SK-N-SH (cell line): Measurements from ENCODE around the gene ZNF426. TPM values are rescaled to one million over a fixed set of nuclear protein-coding genes. Genes with fewer than 3 reads are reported as not detected.

Source experiments
- CTCF ChIA-PET: fragments of 300-600, 350-600 bp; formaldehyde crosslinking; extraction: SDS; loops from one replicate; lab custom pipeline; 2021; lab: Yijun Ruan, JAX
- POLR2A ChIA-PET: fragments of 350-600 bp; sonication (Branson Sonifier 250); formaldehyde crosslinking; extraction: SDS; loops from one replicate; lab custom pipeline; 2020; ENCODE audit warnings: antibody characterized with exemption, inconsistent platforms; lab: Yijun Ruan, JAX
- DNase-seq: peaks from one replicate; pipeline ENCODE4 v3.0.0; 2012
- H2AFZ ChIP-seq: fragments of 200-600 bp; sonication (generic); 2 replicates; pipeline ENCODE4 v1.8.1; 2016; ENCODE audit warnings: antibody characterized with exemption, mild to moderate bottlenecking, low read depth
- H3F3A ChIP-seq: fragments of 200-600 bp; sonication (generic); replicated peaks from 2 replicates; pipeline ENCODE3; 2016; ENCODE audit warnings: antibody characterized with exemption, mild to moderate bottlenecking; ENCODE audit not compliant: insufficient read depth
- H3K27ac ChIP-seq, 2 experiments: fragments of 200-500 bp in 1 of 2; fragments of 200-600 bp in 1 of 2; sonication (Bioruptor generic) in 1 of 2; sonication (generic), shearing (Covaris generic) in 1 of 2; 2 replicates each; pipeline versions ENCODE4 v1.5.1 to v1.6.1; 2014 to 2016; ENCODE audit warnings: low read depth in 2 of 2, inconsistent platforms in 1 of 2, low read length in 1 of 2, mild to moderate bottlenecking in 1 of 2, mixed read lengths in 1 of 2
- H3K27me3 ChIP-seq: fragments of 200-600 bp; sonication (generic), shearing (Covaris generic); 2 replicates; pipeline ENCODE4 v1.6.1; 2016; ENCODE audit warnings: mixed run types; ENCODE audit not compliant: insufficient read depth
- H3K36me3 ChIP-seq, 2 experiments: fragments of 200-500 bp in 1 of 2; fragments of 200-600 bp in 1 of 2; sonication (Bioruptor generic) in 1 of 2; sonication (generic) in 1 of 2; replicated peaks in 1 of 2; 2 replicates each; pipeline versions ENCODE3 to v1.5.1; 2014 to 2016; ENCODE audit warnings: low read length in 1 of 2, mild to moderate bottlenecking in 1 of 2; ENCODE audit not compliant: insufficient read depth in 2 of 2, control insufficient read depth in 1 of 2
- H3K4me1 ChIP-seq, 2 experiments: fragments of 200-500 bp in 1 of 2; fragments of 200-600 bp in 1 of 2; sonication (Bioruptor generic) in 1 of 2; sonication (generic), shearing (Covaris generic) in 1 of 2; 2 replicates each; pipeline versions ENCODE4 v1.5.1 to v1.6.1; 2014 to 2016; ENCODE audit warnings: low read depth in 1 of 2, low read length in 1 of 2, mixed run types in 1 of 2; ENCODE audit not compliant: insufficient read depth in 2 of 2, control insufficient read depth in 1 of 2
- H3K4me2 ChIP-seq: fragments of 200-600 bp; sonication (generic), shearing (Covaris generic); 2 replicates; pipeline ENCODE4 v1.6.1; 2017; ENCODE audit warnings: mixed run types
- H3K4me3 ChIP-seq, 2 experiments: fragments of 200-500 bp in 1 of 2; fragments of 200-600 bp in 1 of 2; sonication (Bioruptor generic) in 1 of 2; sonication (generic), shearing (Covaris generic) in 1 of 2; 2 replicates each; pipeline versions ENCODE4 v1.5.1 to v1.8.1; 2014 to 2016; ENCODE audit warnings: low read depth in 2 of 2, inconsistent platforms in 1 of 2, low read length in 1 of 2, mild to moderate bottlenecking in 1 of 2, mixed read lengths in 1 of 2, moderate library complexity in 1 of 2
- H3K79me2 ChIP-seq: fragments of 200-600 bp; sonication (generic); 2 replicates; pipeline ENCODE4 v1.8.1; 2017; ENCODE audit warnings: mild to moderate bottlenecking; ENCODE audit not compliant: insufficient read depth
- H3K9ac ChIP-seq: fragments of 200-600 bp; sonication (generic); 2 replicates; pipeline ENCODE4 v1.6.1; 2017; ENCODE audit warnings: mixed run types
- H3K9me2 ChIP-seq: fragments of 200-600 bp; sonication (generic); 2 replicates; pipeline ENCODE4 v1.6.1; 2017; ENCODE audit warnings: mixed run types
- H3K9me3 ChIP-seq: fragments of 200-600 bp; sonication (generic); 2 replicates; pipeline ENCODE4 v1.6.1; 2017; ENCODE audit warnings: mixed run types, mild to moderate bottlenecking, moderate library complexity
- H4K20me1 ChIP-seq: fragments of 200-600 bp; sonication (generic); 2 replicates; pipeline ENCODE4 v1.6.1; 2017; ENCODE audit warnings: mild to moderate bottlenecking, mixed run types; ENCODE audit not compliant: insufficient read depth
- CHD2 ChIP-seq: fragments of 150-350 bp; IDR thresholded peaks from 2 replicates; pipeline ENCODE4 v1.6.1; 2018; ENCODE audit warnings: low read length; ENCODE audit not compliant: partially characterized antibody
- ELF1 ChIP-seq: IDR thresholded peaks from 2 replicates; pipeline ENCODE4 v1.4.0; 2012
- EP300 ChIP-seq, 2 experiments: IDR thresholded peaks; 2 replicates each; pipeline versions ENCODE4 v1.4.0 to v1.6.1; 2012; ENCODE audit warnings: borderline replicate concordance in 1 of 2, low read depth in 1 of 2, low read length in 1 of 2
- MXI1 ChIP-seq: IDR thresholded peaks from 2 replicates; pipeline ENCODE4 v1.6.1; 2012; ENCODE audit warnings: mild to moderate bottlenecking, low read depth, low read length, improper control_type of control experiment
- NRF1 ChIP-seq: IDR thresholded peaks from 2 replicates; pipeline ENCODE4 v1.6.1; 2012; ENCODE audit warnings: low read depth, mild to moderate bottlenecking, low read length
- POLR2AphosphoS5 ChIP-seq: IDR thresholded peaks from 2 replicates; pipeline ENCODE4 v1.6.1; 2012; ENCODE audit warnings: low read depth, low read length
- RCOR1 ChIP-seq: fragments of 150-350 bp; IDR thresholded peaks from 2 replicates; pipeline ENCODE4 v1.6.1; 2017; ENCODE audit warnings: antibody characterized with exemption, low read length
- RFX5 ChIP-seq: IDR thresholded peaks from 2 replicates; pipeline ENCODE4 v1.6.1; 2012; ENCODE audit warnings: mild to moderate bottlenecking, improper control_type of control experiment, low read length
- RXRA ChIP-seq: IDR thresholded peaks from 2 replicates; pipeline ENCODE4 v1.4.0; 2012; ENCODE audit warnings: low read depth, mild to moderate bottlenecking, borderline replicate concordance
- SMC3 ChIP-seq: IDR thresholded peaks from 2 replicates; pipeline ENCODE4 v1.6.1; 2012; ENCODE audit warnings: low read depth, low read length, improper control_type of control experiment
- TAF1 ChIP-seq: IDR thresholded peaks from 2 replicates; pipeline ENCODE4 v1.6.1; 2012; ENCODE audit warnings: low read depth, mild to moderate bottlenecking, low read length, moderate library complexity, borderline replicate concordance
- TEAD4 ChIP-seq: IDR thresholded peaks from 2 replicates; pipeline ENCODE4 v1.4.0; 2012; ENCODE audit warnings: mild to moderate bottlenecking, borderline replicate concordance; ENCODE audit not compliant: insufficient read depth
- YY1 ChIP-seq: IDR thresholded peaks from 2 replicates; pipeline ENCODE4 v1.4.0; 2012; ENCODE audit warnings: low read depth, mild to moderate bottlenecking
- WGBS: methylation state at CpG from one replicate; pipeline ENCODE4 v1.1.6; 2017; ENCODE audit warnings: low lambda C conversion rate; 5-methylcytosine and 5-hydroxymethylcytosine counted together
- polyA plus RNA-seq, 3 experiments: library from polyadenylated mRNA; depleted of rRNA; stranded (reverse); fragments of >200 nt; gene quantifications; 2 replicates each; pipeline ENCODE4 v1.2.3, GENCODE V29; 2012
- TF ChIP-seq, protein P1 (sequence below): IDR thresholded peaks from 2 replicates; pipeline ENCODE4 v1.4.0; 2012; ENCODE audit warnings: low read depth, borderline replicate concordance
- TF ChIP-seq, protein P2 (sequence below): IDR thresholded peaks from 2 replicates; pipeline ENCODE4 v1.6.1; 2012; ENCODE audit warnings: mild to moderate bottlenecking, low read depth, low read length, moderate library complexity
- TF ChIP-seq, protein P3 (sequence below): IDR thresholded peaks from 2 replicates; pipeline ENCODE4 v1.4.0; 2012; ENCODE audit warnings: low read depth

The ZNF426 gene
- polyA plus RNA-seq (2012; rRNA removed), result 2.4 and 3.5 TPM in 2 replicates
- polyA plus RNA-seq (2012; cell fraction: cytosol; rRNA removed), result 3.6 and 3.9 TPM in 2 replicates
- polyA plus RNA-seq (2012; cell fraction: nucleus; rRNA removed), result 4.0 and 5.1 TPM in 2 replicates

DNA sequence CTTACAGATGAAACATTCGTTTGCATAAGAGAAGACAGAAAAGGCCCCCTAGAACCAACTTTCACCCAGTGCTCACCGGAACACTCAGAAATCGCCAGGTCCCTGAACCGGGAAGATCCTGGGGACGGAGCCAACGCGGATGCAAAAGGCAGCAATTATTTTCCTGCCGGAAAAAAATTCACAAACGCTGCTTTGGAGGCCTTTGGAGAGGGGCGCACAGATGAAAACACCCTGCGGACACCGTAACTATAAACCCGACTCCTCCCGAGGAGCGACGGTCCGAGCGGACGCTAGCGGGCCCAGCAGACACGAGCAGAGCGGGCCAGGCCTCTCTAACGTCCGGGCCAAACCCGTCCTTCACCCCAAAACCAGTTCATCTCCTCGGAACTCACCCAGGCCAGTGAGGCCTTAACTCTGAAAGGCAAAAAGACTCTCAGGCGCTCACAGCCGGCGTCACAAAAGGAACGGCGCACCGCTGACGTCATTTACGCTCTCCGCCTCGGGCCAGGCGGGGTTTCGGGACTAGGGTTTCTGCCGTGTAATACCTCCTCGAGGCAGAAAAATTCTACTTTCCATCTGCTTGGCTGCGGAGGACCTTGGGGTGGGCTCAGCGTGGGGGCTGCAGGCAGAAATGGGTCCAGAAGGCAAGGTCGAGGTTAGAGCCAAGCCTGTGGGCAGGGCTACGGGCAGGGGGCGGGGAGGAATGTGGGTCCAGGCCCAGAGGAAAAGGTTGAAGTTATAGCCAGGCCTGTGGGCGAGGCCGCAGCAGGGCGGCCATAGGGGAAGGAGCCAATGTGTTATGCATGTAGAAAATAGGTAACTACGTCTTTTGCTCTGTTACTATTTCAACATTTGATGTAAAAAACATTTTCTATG, at the start of gene ZNF426:
Gene ZNF426 (minus strand): TSS at position 463 of the 876 bp plus-strand sequence. CDS start 2,413 bp downstream, outside the sequence.
- Histone ChIP-seq H3K9ac (peak within 1 kb of the TSS; percentile 93), H3K4me3 (peak within 1 kb of the TSS; percentile 81 to 86), H3K4me2 (peak within 1 kb of the TSS; percentile 73), H3K36me3 (peaks cover 17 to 33% of the 10 kb centered on the region in 2 experiments), H3K4me1 (no peaks in the 10 kb centered on the region), H3K27ac (peak within 1 kb of the TSS; percentile 83 to 91), H3K27me3 (no peaks in the 10 kb centered on the region), H3K9me2 (no peaks in the 10 kb centered on the region), H4K20me1 (no peaks in the 10 kb centered on the region), H3K79me2 (peaks cover 25% of the 10 kb centered on the region), H3K9me3 (no peaks in the 10 kb centered on the region), H2AFZ (peak within 1 kb of the TSS; percentile 97), H3F3A (no peaks in the 10 kb centered on the region)
- peak; percentile 88 for DNase-seq
- WGBS, result 8% methylated on average over 29 of the region's 49 CpGs
- peak; percentile 79 for TF ChIP-seq POLR2AphosphoS5
- TF ChIP-seq, protein P1, sequence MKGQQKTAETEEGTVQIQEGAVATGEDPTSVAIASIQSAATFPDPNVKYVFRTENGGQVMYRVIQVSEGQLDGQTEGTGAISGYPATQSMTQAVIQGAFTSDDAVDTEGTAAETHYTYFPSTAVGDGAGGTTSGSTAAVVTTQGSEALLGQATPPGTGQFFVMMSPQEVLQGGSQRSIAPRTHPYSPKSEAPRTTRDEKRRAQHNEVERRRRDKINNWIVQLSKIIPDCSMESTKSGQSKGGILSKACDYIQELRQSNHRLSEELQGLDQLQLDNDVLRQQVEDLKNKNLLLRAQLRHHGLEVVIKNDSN, result no peak
- peak in 1 of 2 experiments; percentile 17; a peak in 1 of 4 replicates for TF ChIP-seq EP300 (IDR thresholded peaks at IDR 0.05; ENCODE audit: borderline replicate concordance in 1 of 2, low read depth in 1 of 2, low read length in 1 of 2)
- peak; percentile 62; the same call in 1 of the 2 replicates for TF ChIP-seq TAF1
- TF ChIP-seq RXRA, result no peak
- no peak for TF ChIP-seq NRF1
- TF ChIP-seq, protein P2, sequence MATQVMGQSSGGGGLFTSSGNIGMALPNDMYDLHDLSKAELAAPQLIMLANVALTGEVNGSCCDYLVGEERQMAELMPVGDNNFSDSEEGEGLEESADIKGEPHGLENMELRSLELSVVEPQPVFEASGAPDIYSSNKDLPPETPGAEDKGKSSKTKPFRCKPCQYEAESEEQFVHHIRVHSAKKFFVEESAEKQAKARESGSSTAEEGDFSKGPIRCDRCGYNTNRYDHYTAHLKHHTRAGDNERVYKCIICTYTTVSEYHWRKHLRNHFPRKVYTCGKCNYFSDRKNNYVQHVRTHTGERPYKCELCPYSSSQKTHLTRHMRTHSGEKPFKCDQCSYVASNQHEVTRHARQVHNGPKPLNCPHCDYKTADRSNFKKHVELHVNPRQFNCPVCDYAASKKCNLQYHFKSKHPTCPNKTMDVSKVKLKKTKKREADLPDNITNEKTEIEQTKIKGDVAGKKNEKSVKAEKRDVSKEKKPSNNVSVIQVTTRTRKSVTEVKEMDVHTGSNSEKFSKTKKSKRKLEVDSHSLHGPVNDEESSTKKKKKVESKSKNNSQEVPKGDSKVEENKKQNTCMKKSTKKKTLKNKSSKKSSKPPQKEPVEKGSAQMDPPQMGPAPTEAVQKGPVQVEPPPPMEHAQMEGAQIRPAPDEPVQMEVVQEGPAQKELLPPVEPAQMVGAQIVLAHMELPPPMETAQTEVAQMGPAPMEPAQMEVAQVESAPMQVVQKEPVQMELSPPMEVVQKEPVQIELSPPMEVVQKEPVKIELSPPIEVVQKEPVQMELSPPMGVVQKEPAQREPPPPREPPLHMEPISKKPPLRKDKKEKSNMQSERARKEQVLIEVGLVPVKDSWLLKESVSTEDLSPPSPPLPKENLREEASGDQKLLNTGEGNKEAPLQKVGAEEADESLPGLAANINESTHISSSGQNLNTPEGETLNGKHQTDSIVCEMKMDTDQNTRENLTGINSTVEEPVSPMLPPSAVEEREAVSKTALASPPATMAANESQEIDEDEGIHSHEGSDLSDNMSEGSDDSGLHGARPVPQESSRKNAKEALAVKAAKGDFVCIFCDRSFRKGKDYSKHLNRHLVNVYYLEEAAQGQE, result 0 out of 2 replicates have a peak, but pooled peaks have one; percentile 34
- peak; percentile 43; the same call in 1 of the 2 replicates for TF ChIP-seq YY1
- TF ChIP-seq CHD2, result peak; percentile 64
- 0 out of 2 replicates have a peak, but pooled peaks have one; percentile 22 for TF ChIP-seq RFX5
- 0 out of 2 replicates have a peak, but pooled peaks have one; percentile 26 for TF ChIP-seq TEAD4
- 0 out of 2 replicates have a peak, but pooled peaks have one; percentile 13 for TF ChIP-seq RCOR1
- TF ChIP-seq MXI1, result peak; percentile 65
- TF ChIP-seq ELF1, result 0 out of 2 replicates have a peak, but pooled peaks have one; percentile 23
- TF ChIP-seq SMC3, result no peak
- TF ChIP-seq, protein P3, sequence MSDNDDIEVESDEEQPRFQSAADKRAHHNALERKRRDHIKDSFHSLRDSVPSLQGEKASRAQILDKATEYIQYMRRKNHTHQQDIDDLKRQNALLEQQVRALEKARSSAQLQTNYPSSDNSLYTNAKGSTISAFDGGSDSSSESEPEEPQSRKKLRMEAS, result peak; percentile 86
- ChIA-PET POLR2A (no interaction called here), CTCF (interaction anchor here (0.5 to 1.1 kb wide), 2 partner anchors 68 to 333 kb away, joined by 3 read pairs; no protein-coding TSS in a partner anchor)
